Activated T-cell treated with anti-CD3 and anti-CD28 coated beads, Interleukin-2, amount 50 U/mL, for 48 hours (primary cell): Measurements from ENCODE around the gene BOD1L1.

Experiments
- DNase-seq, 2 experiments: peaks; one replicate each; pipeline ENCODE4 v3.0.0-alpha.2; 2020

Gene BOD1L1

GRCh38 chr4:13523591-13524503 is 103.7 kb downstream of the BOD1L1 start:
- no peak for DNase-seq

- DNase-seq = peak in 1 of 2 experiments; percentile 25
Observed at GRCh38 chr4:13523105-13523477, 104.4 kb downstream of the BOD1L1 start.

- DNase-seq = peak; percentile 25 to 41
Observed at GRCh38 chr4:13522282-13523104, 105.0 kb downstream of the BOD1L1 start.

GRCh38 chr4:13521047-13521446 is 106.5 kb downstream of the BOD1L1 start:
- no peak for DNase-seq
